Thyroid gland (tissue), 4 donors: Measurements from ENCODE around the gene SP5.

Experiments
- POLR2A ChIP-seq, 2 donors: fragments of 450-650 bp; IDR thresholded peaks; one replicate each; pipeline ENCODE4 v1.6.1; 2017; ENCODE audit warnings: antibody characterized with exemption in 2 of 2, mild to moderate bottlenecking in 2 of 2, moderate library complexity in 1 of 2
- TF ChIP-seq, protein P1 (sequence below), 6 experiments: fragments of 200-600 bp in 3 of 6; fragments of 450-650 bp in 3 of 6; sonication (generic) in 3 of 6; IDR thresholded peaks; one replicate each; pipeline ENCODE4 v1.5.1; 2016 to 2019; ENCODE audit warnings: antibody characterized with exemption in 6 of 6, mild to moderate bottlenecking in 2 of 6, inconsistent platforms in 1 of 6, moderate library complexity in 1 of 6

DNA sequence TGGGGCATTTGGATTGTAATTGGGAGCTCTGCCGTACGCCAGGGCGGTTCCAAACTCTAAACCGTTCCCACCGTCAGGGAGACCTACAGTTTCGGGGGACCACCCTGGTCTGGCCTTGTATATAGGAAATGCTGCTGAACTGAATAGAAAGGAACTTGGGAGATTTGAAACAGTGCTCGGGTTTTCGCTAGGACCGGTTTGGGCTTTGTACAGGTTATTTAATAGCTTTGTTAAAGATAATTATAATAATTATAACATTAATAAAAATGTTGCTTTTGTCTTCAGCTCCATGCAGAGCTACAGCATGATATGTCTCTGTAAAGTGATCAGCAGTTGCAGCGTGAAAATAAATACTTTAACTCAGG lies 2.4 kb downstream of the SP5 start:
- TF ChIP-seq POLR2A (IDR thresholded peaks at IDR 0.05), result no peak
- TF ChIP-seq, protein P1, sequence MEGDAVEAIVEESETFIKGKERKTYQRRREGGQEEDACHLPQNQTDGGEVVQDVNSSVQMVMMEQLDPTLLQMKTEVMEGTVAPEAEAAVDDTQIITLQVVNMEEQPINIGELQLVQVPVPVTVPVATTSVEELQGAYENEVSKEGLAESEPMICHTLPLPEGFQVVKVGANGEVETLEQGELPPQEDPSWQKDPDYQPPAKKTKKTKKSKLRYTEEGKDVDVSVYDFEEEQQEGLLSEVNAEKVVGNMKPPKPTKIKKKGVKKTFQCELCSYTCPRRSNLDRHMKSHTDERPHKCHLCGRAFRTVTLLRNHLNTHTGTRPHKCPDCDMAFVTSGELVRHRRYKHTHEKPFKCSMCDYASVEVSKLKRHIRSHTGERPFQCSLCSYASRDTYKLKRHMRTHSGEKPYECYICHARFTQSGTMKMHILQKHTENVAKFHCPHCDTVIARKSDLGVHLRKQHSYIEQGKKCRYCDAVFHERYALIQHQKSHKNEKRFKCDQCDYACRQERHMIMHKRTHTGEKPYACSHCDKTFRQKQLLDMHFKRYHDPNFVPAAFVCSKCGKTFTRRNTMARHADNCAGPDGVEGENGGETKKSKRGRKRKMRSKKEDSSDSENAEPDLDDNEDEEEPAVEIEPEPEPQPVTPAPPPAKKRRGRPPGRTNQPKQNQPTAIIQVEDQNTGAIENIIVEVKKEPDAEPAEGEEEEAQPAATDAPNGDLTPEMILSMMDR (IDR thresholded peaks at IDR 0.05), result no peak
